Fibroblast of lung (primary cell): Measurements from ENCODE around the gene TFB2M. TPM values are rescaled to one million over a fixed set of nuclear protein-coding genes. Genes with fewer than 3 reads are reported as not detected.

Experiments used
- DNase-seq, 2 donors: peaks; one replicate each; pipeline versions ENCODE4 v3.0.0 to v3.0.0-alpha.2; 2010; ENCODE audit warnings: low read depth in 2 of 2
- H2AFZ ChIP-seq: 2 replicates; pipeline ENCODE4 v1.5.1; 2012; ENCODE audit warnings: low read length, control low read depth, inconsistent platforms
- H3K27ac ChIP-seq: 2 replicates; pipeline ENCODE4 v1.5.1; 2011; ENCODE audit warnings: low read length, control low read depth; ENCODE audit not compliant: insufficient read depth
- H3K27me3 ChIP-seq: 2 replicates; pipeline ENCODE4 v1.5.1; 2011; ENCODE audit warnings: mild to moderate bottlenecking, low read length; ENCODE audit not compliant: control insufficient read depth, insufficient read depth
- H3K36me3 ChIP-seq: 2 replicates; pipeline ENCODE4 v1.5.1; 2011; ENCODE audit warnings: low read length; ENCODE audit not compliant: control insufficient read depth, insufficient read depth
- H3K4me1 ChIP-seq: 2 replicates; pipeline ENCODE4 v1.5.1; 2011; ENCODE audit warnings: low read length; ENCODE audit not compliant: control insufficient read depth, insufficient read depth; ENCODE audit errors: extremely low read depth
- H3K4me2 ChIP-seq: 2 replicates; pipeline ENCODE4 v1.5.1; 2011; ENCODE audit warnings: low read length, control low read depth; ENCODE audit not compliant: insufficient read depth; ENCODE audit errors: extremely low read depth
- H3K4me3 ChIP-seq, 4 experiments: fragments of 200-600 bp in 1 of 4; sonication (generic) in 1 of 4; replicated peaks in 1 of 4; 2 replicates each; pipeline ENCODE4 v1.5.1; 2011 to 2016; ENCODE audit warnings: low read length in 4 of 4, low read depth in 3 of 4, mild to moderate bottlenecking in 3 of 4, control low read depth in 2 of 4, inconsistent platforms in 1 of 4, mixed read lengths in 1 of 4; ENCODE audit not compliant: insufficient read depth in 1 of 4; ENCODE audit errors: control extremely low read depth in 1 of 4
- H3K79me2 ChIP-seq: 2 replicates; pipeline ENCODE4 v1.5.1; 2012; ENCODE audit warnings: mild to moderate bottlenecking, low read length, inconsistent platforms; ENCODE audit not compliant: control insufficient read depth, insufficient read depth
- H3K9ac ChIP-seq: 2 replicates; pipeline ENCODE4 v1.5.1; 2011; ENCODE audit warnings: mild to moderate bottlenecking, low read length, control low read depth; ENCODE audit not compliant: insufficient read depth
- H3K9me3 ChIP-seq: 2 replicates; pipeline ENCODE4 v1.5.1; 2012; ENCODE audit warnings: low read depth, low read length; ENCODE audit not compliant: control insufficient read depth, insufficient read depth
- H4K20me1 ChIP-seq: 2 replicates; pipeline ENCODE4 v1.5.1; 2011; ENCODE audit warnings: low read length; ENCODE audit not compliant: control insufficient read depth, insufficient read depth; ENCODE audit errors: extremely low read depth
- EZH2 ChIP-seq: IDR thresholded peaks from 2 replicates; pipeline ENCODE4 v1.5.1; 2012; ENCODE audit warnings: low read length, control low read depth, mild to moderate bottlenecking; ENCODE audit errors: missing control alignments
- polyA plus RNA-seq, 2 donors: library from polyadenylated mRNA; depleted of rRNA in 1 of 2; stranded (reverse) in 1 of 2; unstranded in 1 of 2; fragments of >200 nt; gene quantifications; 2 replicates each; pipeline ENCODE4 v1.2.1, GENCODE V29; 2011 to 2012; ENCODE audit warnings: missing spikeins in 1 of 2
- total RNA-seq: library from RNA; depleted of rRNA; stranded (reverse); fragments of >200 nt; gene quantifications from 2 replicates; pipeline ENCODE4 v1.2.1, GENCODE V29; 2014
- TF ChIP-seq, protein P1 (sequence below), 2 donors: IDR thresholded peaks in 1 of 2; conservative IDR thresholded peaks in 1 of 2; 1 replicate in 1 of 2; 2 replicates in 1 of 2; pipeline ENCODE4 v1.5.1; 2011 to 2012; ENCODE audit warnings: low read length in 2 of 2, control low read depth in 1 of 2, inconsistent platforms in 1 of 2, low read depth in 1 of 2, mild to moderate bottlenecking in 1 of 2

TFB2M gene
- total and polyA plus RNA-seq, 2 donors (not counting 1 experiment from before 2014, with no cell fraction given), result 15.9 to 20.1 TPM

DNA sequence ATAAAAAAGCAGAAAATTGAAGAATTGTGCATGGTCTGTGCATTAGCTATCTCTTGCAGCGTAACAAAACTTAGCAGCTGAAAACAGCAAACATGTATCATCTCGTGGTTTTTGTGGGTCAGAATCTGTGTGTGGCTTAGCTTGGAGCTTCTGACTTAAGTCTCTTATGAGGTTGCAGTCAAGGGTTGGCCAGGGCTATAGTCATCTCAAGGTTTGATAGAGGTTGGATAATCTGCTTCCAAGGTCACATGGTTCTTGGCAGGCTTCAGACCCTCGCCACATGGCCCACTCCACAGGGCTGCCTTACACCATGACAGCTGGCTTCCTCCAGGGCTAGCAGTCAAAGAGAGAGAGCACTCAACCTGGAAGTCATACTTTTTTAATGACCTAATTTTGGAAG, 36.1 kb upstream of the TFB2M start:
- Histone ChIP-seq H3K4me2 (no peak overlapping the region), H3K36me3 (no peaks in the 10 kb centered on the region), H3K27me3 (no peaks in the 10 kb centered on the region), H2AFZ (no peak overlapping the region), H3K4me1 (peaks cover 4% of the 10 kb centered on the region), H4K20me1 (no peaks in the 10 kb centered on the region), H3K79me2 (peaks cover 59% of the 10 kb centered on the region), H3K4me3 (no peak overlapping the region), H3K9me3 (no peaks in the 10 kb centered on the region), H3K27ac (no peak overlapping the region), H3K9ac (no peak overlapping the region)
- peak in 1 of 2 donors; percentile 73 for DNase-seq
- no peak for TF ChIP-seq EZH2

DNA sequence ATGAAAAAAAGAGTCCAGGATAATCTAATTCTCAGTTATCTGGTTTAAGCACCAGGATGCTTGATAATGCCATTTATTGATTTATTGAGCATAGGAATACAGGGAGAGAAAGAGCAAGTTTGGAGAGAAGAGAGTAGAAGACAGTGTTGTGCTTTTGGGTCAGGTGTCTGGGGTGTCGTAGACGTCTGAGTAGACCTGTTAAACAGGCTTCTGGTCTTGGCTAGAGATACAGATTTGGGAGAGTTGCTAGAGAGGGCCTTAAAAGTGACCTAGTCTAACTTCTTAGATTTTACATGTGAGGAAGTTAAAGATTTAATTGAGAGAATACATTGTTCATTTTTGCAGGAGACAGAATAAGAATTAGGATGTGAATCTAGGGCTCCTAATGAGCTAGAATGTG, 34.5 kb upstream of the TFB2M start:
- H3K36me3 ChIP-seq, result no peaks in the 10 kb centered on the region
- no peak overlapping the region for H3K27ac ChIP-seq
- no peak for DNase-seq
- H4K20me1 ChIP-seq, result no peaks in the 10 kb centered on the region
- peaks cover 8% of the 10 kb centered on the region for H3K4me1 ChIP-seq
- no peak overlapping the region for H3K4me3 ChIP-seq
- H3K4me2 ChIP-seq, result no peak overlapping the region
- no peaks in the 10 kb centered on the region for H3K27me3 ChIP-seq
- H2AFZ ChIP-seq, result no peak overlapping the region
- no peaks in the 10 kb centered on the region for H3K9me3 ChIP-seq
- H3K9ac ChIP-seq, result no peak overlapping the region
- H3K79me2 ChIP-seq, result peaks cover 70% of the 10 kb centered on the region
- TF ChIP-seq, protein P1, sequence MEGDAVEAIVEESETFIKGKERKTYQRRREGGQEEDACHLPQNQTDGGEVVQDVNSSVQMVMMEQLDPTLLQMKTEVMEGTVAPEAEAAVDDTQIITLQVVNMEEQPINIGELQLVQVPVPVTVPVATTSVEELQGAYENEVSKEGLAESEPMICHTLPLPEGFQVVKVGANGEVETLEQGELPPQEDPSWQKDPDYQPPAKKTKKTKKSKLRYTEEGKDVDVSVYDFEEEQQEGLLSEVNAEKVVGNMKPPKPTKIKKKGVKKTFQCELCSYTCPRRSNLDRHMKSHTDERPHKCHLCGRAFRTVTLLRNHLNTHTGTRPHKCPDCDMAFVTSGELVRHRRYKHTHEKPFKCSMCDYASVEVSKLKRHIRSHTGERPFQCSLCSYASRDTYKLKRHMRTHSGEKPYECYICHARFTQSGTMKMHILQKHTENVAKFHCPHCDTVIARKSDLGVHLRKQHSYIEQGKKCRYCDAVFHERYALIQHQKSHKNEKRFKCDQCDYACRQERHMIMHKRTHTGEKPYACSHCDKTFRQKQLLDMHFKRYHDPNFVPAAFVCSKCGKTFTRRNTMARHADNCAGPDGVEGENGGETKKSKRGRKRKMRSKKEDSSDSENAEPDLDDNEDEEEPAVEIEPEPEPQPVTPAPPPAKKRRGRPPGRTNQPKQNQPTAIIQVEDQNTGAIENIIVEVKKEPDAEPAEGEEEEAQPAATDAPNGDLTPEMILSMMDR (conservative IDR thresholded peaks at IDR 0.05 in 1 of 2, IDR thresholded peaks at IDR 0.05 in 1 of 2; ENCODE audit: low read depth in 1 of 2, low read length in 2 of 2), result no peak
- no peak for TF ChIP-seq EZH2

DNA sequence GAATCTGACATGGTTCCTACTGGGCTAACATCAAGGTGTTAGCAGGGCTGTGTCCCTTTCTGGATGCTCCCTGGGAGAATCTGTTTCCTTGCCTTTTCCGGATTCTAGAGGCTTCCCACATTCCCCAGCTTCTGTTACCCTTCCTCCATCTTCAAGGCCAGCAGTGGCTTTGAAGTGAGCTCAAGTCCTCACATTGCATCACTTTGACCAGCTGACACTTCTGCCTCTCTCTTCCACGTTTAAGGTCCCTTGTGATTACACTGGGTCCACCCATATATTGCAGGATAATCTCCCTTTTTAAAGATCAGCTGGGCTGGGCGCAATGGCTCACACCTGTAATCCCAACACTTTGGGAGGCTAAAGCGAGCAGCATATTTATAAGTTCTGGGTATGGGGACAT, 33.3 kb upstream of the TFB2M start:
- DNase-seq, result no peak
- no peak overlapping the region for H3K27ac ChIP-seq
- H3K9ac ChIP-seq, result no peak overlapping the region
- no peak overlapping the region for H2AFZ ChIP-seq
- no peaks in the 10 kb centered on the region for H3K36me3 ChIP-seq
- no peaks in the 10 kb centered on the region for H4K20me1 ChIP-seq
- H3K79me2 ChIP-seq, result peaks cover 72% of the 10 kb centered on the region
- no peak overlapping the region for H3K4me2 ChIP-seq
- no peak overlapping the region for H3K4me3 ChIP-seq
- H3K9me3 ChIP-seq, result no peaks in the 10 kb centered on the region
- peaks cover 8% of the 10 kb centered on the region for H3K4me1 ChIP-seq
- TF ChIP-seq, protein P1 (conservative IDR thresholded peaks at IDR 0.05 in 1 of 2, IDR thresholded peaks at IDR 0.05 in 1 of 2; ENCODE audit: low read depth in 1 of 2, low read length in 2 of 2), result no peak
- TF ChIP-seq EZH2, result no peak
- no peaks in the 10 kb centered on the region for H3K27me3 ChIP-seq
